Measurements from ENCODE around the gene HADHA. TPM values are rescaled to one million over a fixed set of nuclear protein-coding genes. Genes with fewer than 3 reads are reported as not detected.
A peak's percentile ranks its signal among the peaks of the same experiment; 100 is the strongest.

HADHA gene
- total RNA-seq, 3 donors from 2014 or later (not counting 1 experiment from before 2014, with no cell fraction given) = 66.6 to 76.1 (median 68.9) TPM

DNA sequence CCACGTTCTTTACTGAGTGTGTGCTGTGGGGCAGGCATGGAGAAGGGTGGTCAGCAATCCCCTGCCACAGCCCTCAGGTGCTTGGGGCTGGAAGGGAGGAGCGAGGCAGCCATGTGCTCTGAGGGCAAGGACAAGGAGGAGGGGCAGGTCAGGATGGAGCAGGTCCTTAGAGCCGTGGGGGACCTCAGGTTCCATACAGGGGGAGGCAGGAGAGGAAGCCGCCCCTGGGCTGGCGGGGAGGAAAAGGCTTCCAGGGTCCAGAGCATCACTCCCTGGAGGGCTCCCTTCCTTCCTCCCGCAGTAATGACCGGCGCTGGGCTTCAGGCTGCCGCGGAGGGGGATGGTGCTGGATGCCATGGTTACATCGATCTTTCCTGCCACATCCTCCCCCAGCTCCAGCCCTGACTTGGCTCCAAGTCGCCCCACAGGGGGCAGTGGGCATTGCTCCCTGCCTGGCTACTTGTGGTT lies 65.0 kb downstream of the HADHA start:
- Mint-ChIP-seq H3K36me3 (no peaks in the 10 kb centered on the region), H3K9me3 (no peaks in the 10 kb centered on the region), H3K4me3 (peak overlapping the region; percentile 42), H3K27ac (no peak overlapping the region), H3K4me1 (peaks cover 10 to 22% of the 10 kb centered on the region in 2 donors), H3K27me3 (ENCODE audit: low read depth in 2 of 2) (peaks cover 35 to 37% of the 10 kb centered on the region in 2 donors)
- DNase-seq (no peak), ATAC-seq (no peak)
- Histone ChIP-seq H3K4me3 (ENCODE audit: low read length) (no peak overlapping the region), H3K36me3 (ENCODE audit: control insufficient read depth, insufficient read depth, low read length) (no peaks in the 10 kb centered on the region), H3K4me1 (ENCODE audit: control insufficient read depth, insufficient read depth, low read length) (peaks cover 22% of the 10 kb centered on the region), H3K27ac (ENCODE audit: low read length) (no peak overlapping the region), H3K27me3 (ENCODE audit: control insufficient read depth, insufficient read depth, low read length) (peaks cover 5% of the 10 kb centered on the region), H3K9me3 (ENCODE audit: control insufficient read depth, insufficient read depth, low read length) (no peaks in the 10 kb centered on the region)
- intact Hi-C loops (cut with micrococcal nuclease) = no loop called here
- TF ChIP-seq, protein P1, sequence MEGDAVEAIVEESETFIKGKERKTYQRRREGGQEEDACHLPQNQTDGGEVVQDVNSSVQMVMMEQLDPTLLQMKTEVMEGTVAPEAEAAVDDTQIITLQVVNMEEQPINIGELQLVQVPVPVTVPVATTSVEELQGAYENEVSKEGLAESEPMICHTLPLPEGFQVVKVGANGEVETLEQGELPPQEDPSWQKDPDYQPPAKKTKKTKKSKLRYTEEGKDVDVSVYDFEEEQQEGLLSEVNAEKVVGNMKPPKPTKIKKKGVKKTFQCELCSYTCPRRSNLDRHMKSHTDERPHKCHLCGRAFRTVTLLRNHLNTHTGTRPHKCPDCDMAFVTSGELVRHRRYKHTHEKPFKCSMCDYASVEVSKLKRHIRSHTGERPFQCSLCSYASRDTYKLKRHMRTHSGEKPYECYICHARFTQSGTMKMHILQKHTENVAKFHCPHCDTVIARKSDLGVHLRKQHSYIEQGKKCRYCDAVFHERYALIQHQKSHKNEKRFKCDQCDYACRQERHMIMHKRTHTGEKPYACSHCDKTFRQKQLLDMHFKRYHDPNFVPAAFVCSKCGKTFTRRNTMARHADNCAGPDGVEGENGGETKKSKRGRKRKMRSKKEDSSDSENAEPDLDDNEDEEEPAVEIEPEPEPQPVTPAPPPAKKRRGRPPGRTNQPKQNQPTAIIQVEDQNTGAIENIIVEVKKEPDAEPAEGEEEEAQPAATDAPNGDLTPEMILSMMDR (IDR thresholded peaks at IDR 0.05) = no peak
- 14% methylated on average over 11 of the region's 12 CpGs for WGBS (ENCODE audit: insufficient coverage)

DNA sequence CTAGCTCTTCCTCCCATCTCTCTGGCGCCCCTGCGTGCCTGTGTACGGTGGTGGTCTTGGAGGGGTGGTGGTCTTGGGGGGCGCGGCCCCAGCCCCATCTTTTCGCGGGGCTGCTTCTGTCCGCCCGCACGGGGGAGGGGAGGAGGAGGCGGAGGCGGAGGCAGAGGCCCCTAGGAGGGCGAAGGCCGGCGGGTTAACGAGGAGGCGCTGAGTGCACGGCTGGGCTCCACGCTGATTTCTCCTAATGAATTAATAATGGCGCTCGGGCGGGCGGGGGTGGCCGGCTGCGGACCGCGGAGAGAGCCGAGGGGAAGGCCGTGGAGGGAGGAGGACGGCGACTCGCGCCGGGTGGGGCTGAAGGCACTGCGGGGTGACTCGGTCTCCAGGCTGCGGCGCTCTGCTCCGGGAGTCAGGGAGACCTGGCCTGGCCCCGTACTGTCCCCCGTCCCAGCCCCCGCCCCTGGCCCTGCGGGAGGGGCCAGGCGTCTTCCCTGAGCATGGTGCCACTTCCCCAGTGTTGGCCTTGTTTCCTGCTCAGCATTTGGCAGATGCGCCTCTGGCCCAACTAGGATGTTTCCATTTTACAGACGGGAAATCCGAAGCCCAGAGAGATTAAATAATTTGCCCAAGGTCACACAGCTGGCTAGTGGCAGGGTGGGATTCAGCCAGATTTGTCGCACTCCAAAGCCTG lies 65.5 kb downstream of the HADHA start:
- peak in 2 of 3 donors; percentile 33 to 35 for ATAC-seq
- peaks cover 13 to 27% of the 10 kb centered on the region in 2 donors for H3K4me1 Mint-ChIP-seq
- TF ChIP-seq, protein P1 (IDR thresholded peaks at IDR 0.05) = no peak
- peaks cover 23% of the 10 kb centered on the region for H3K4me1 ChIP-seq (ENCODE audit: control insufficient read depth, insufficient read depth, low read length)
- H3K9me3 ChIP-seq (ENCODE audit: control insufficient read depth, insufficient read depth, low read length) = no peaks in the 10 kb centered on the region
- peaks cover 40 to 41% of the 10 kb centered on the region in 2 donors for H3K27me3 Mint-ChIP-seq (ENCODE audit: low read depth in 2 of 2)
- H3K36me3 ChIP-seq (ENCODE audit: control insufficient read depth, insufficient read depth, low read length) = no peaks in the 10 kb centered on the region
- H3K27ac Mint-ChIP-seq = no peak overlapping the region
- H3K4me3 Mint-ChIP-seq = peak overlapping the region; percentile 42
- H3K4me3 ChIP-seq (ENCODE audit: low read length) = no peak overlapping the region
- no peak overlapping the region for H3K27ac ChIP-seq (ENCODE audit: low read length)
- intact Hi-C loops (cut with micrococcal nuclease) = no loop called here
- H3K9me3 Mint-ChIP-seq = no peaks in the 10 kb centered on the region
- 8% methylated on average over 48 of the region's 48 CpGs for WGBS (ENCODE audit: insufficient coverage)
- H3K36me3 Mint-ChIP-seq = no peaks in the 10 kb centered on the region
- DNase-seq = no peak
- peaks cover 9% of the 10 kb centered on the region for H3K27me3 ChIP-seq (ENCODE audit: control insufficient read depth, insufficient read depth, low read length)

DNA sequence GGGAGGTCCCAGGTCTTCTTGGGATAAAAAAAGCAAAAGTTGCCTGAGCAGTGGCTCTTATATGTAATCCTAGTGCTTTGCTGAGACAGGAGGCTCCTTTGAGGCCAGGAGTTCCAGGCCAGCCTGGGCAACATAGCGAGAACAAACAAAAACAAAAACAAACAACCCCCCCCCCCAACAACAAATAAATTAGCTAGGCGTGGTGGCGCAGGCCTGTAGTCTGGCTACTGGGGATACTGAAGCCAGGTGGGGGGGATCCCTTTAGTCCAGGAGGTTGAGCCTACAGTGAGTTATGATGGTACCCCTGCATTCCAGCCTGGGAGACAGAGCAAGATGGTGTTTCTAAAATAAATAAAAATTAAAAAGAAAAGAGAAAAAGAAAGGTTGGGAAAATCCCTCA lies 66.2 kb downstream of the HADHA start:
- Mint-ChIP-seq H3K27ac (no peak overlapping the region), H3K4me1 (peaks cover 13 to 27% of the 10 kb centered on the region in 2 donors), H3K27me3 (ENCODE audit: low read depth in 2 of 2) (peaks cover 40 to 41% of the 10 kb centered on the region in 2 donors), H3K4me3 (peak overlapping the region; percentile 37), H3K9me3 (no peaks in the 10 kb centered on the region), H3K36me3 (no peaks in the 10 kb centered on the region)
- WGBS (ENCODE audit: insufficient coverage) = 80% methylated on average over 1 of the region's 3 CpGs
- H3K27ac ChIP-seq (ENCODE audit: low read length) = no peak overlapping the region
- no peak overlapping the region for H3K4me3 ChIP-seq (ENCODE audit: low read length)
- peaks cover 15% of the 10 kb centered on the region for H3K27me3 ChIP-seq (ENCODE audit: control insufficient read depth, insufficient read depth, low read length)
- DNase-seq = no peak
- TF ChIP-seq, protein P1 (IDR thresholded peaks at IDR 0.05) = no peak
- intact Hi-C loops (cut with micrococcal nuclease) = no loop called here
- ATAC-seq = no peak
- H3K4me1 ChIP-seq (ENCODE audit: control insufficient read depth, insufficient read depth, low read length) = peaks cover 28% of the 10 kb centered on the region
- no peaks in the 10 kb centered on the region for H3K36me3 ChIP-seq (ENCODE audit: control insufficient read depth, insufficient read depth, low read length)
- H3K9me3 ChIP-seq (ENCODE audit: control insufficient read depth, insufficient read depth, low read length) = no peaks in the 10 kb centered on the region
